K562 (cell line): Measurements from ENCODE around the gene MTLN. TPM values are rescaled to one million over a fixed set of nuclear protein-coding genes. Genes with fewer than 3 reads are reported as not detected.
"Not testable (repeated sequence)": the region's sequence is repeated elsewhere in the genome, so short reads cannot be mapped to it uniquely, and the experiment has no call there.

Experiments used
- ATAC-seq: fragments of 200-7000 bp; cut with Tn5 transposase; 3 replicates; pipeline ENCODE4 v1.9.1; 2020; ENCODE audit warnings: moderate library complexity
- BruUV-seq: library from RNA; stranded (reverse); fragments of 400-500 nt; replicated peaks from 2 replicates; lab custom pipeline; 2021; lab: Mats Ljungman, UMichigan
- CTCF ChIA-PET: fragments of 300-600 bp; formaldehyde crosslinking; extraction: SDS; loops from one replicate; lab custom pipeline; 2021; ENCODE audit warnings: low intra/inter-chr PET ratio; lab: Yijun Ruan, JAX
- POLR2A ChIA-PET: fragments of 300-600, 350-650 bp; sonication (Branson Sonifier 250); formaldehyde crosslinking; extraction: SDS; loops from one replicate; lab custom pipeline; 2021; ENCODE audit warnings: antibody characterized with exemption, inconsistent platforms; lab: Yijun Ruan, JAX
- DNase-seq, 4 experiments: peaks; one replicate each; pipeline versions ENCODE4 v3.0.0 to v3.0.0-alpha.2; 2011 to 2018; ENCODE audit warnings: low spot score in 3 of 4, mixed read lengths in 3 of 4; ENCODE audit errors: extremely low read depth in 1 of 4
- FAIRE-seq: peaks from 2 replicates; lab custom pipeline; 2011; peaks lifted over from hg19 to GRCh38; lab: Jason Lieb, UNC
- H2AFZ ChIP-seq: 2 replicates; pipeline ENCODE4 v1.6.0; 2011; ENCODE audit warnings: low read depth, low read length, control low read depth, inconsistent platforms
- H3K27ac ChIP-seq: fragments of 200-600 bp; 3 replicates; pipeline ENCODE4 v1.8.0; 2011; ENCODE audit warnings: low read depth, mild to moderate bottlenecking, control low read depth, inconsistent platforms, low read length, moderate library complexity, mixed read lengths; ENCODE audit errors: extremely low read depth
- H3K27me3 ChIP-seq, 2 experiments: fragments of 300-600 bp in 1 of 2; 2 replicates in 1 of 2; 3 replicates in 1 of 2; pipeline versions ENCODE4 v1.6.0 to v1.8.0; 2011; ENCODE audit warnings: inconsistent platforms in 2 of 2, low read length in 2 of 2, mild to moderate bottlenecking in 1 of 2, mixed read lengths in 1 of 2, moderate library complexity in 1 of 2; ENCODE audit not compliant: control insufficient read depth in 2 of 2, insufficient read depth in 2 of 2
- H3K36me3 ChIP-seq: fragments of 300-600 bp; 3 replicates; pipeline ENCODE4 v1.8.0; 2011; ENCODE audit warnings: mild to moderate bottlenecking, low read length, inconsistent platforms; ENCODE audit not compliant: control insufficient read depth, insufficient read depth
- H3K4me1 ChIP-seq, 2 experiments: fragments of 200-600 bp in 1 of 2; replicated peaks in 1 of 2; 2 replicates in 1 of 2; 3 replicates in 1 of 2; pipeline versions ENCODE4 v1.5.1 to v1.8.0; 2011; ENCODE audit warnings: inconsistent platforms in 2 of 2, low read length in 2 of 2, mild to moderate bottlenecking in 1 of 2, mixed read lengths in 1 of 2, moderate library complexity in 1 of 2; ENCODE audit not compliant: control insufficient read depth in 2 of 2, insufficient read depth in 2 of 2
- H3K4me2 ChIP-seq: 2 replicates; pipeline ENCODE4 v1.6.1; 2011; ENCODE audit warnings: low read length, control low read depth, inconsistent platforms, mixed read lengths; ENCODE audit not compliant: insufficient read depth
- H3K4me3 ChIP-seq: fragments of 200-600 bp; sonication (generic), shearing (Covaris generic); 2 replicates; pipeline ENCODE4 v1.5.1; 2016; ENCODE audit warnings: control low read depth, inconsistent platforms
- H3K79me2 ChIP-seq: fragments of 200-600 bp; 3 replicates; pipeline ENCODE4 v1.8.0; 2011; ENCODE audit warnings: low read length, inconsistent platforms; ENCODE audit not compliant: control insufficient read depth, insufficient read depth
- H3K9ac ChIP-seq, 2 experiments: 2 replicates each; pipeline versions ENCODE4 v1.6.0 to v1.6.1; 2011; ENCODE audit warnings: low read depth in 2 of 2, low read length in 2 of 2, control low read depth in 1 of 2, inconsistent platforms in 1 of 2, mild to moderate bottlenecking in 1 of 2, mixed read lengths in 1 of 2; ENCODE audit not compliant: insufficient read depth in 1 of 2
- H3K9me1 ChIP-seq: one replicate; pipeline ENCODE4 v1.6.0; 2011; ENCODE audit warnings: inconsistent platforms, mild to moderate bottlenecking, low read length, moderate library complexity; ENCODE audit not compliant: control insufficient read depth, insufficient read depth
- H3K9me3 ChIP-seq: replicated peaks from 2 replicates; pipeline ENCODE4 v1.5.1; 2011; ENCODE audit warnings: low read depth, low read length, inconsistent platforms; ENCODE audit not compliant: control insufficient read depth, insufficient read depth
- H4K20me1 ChIP-seq: replicated peaks from 2 replicates; pipeline ENCODE4 v1.6.1; 2011; ENCODE audit warnings: low read length, inconsistent platforms, mixed read lengths; ENCODE audit not compliant: control insufficient read depth, insufficient read depth
- ARID1B ChIP-seq: fragments of 450-650 bp; IDR thresholded peaks from 2 replicates; pipeline ENCODE4 v1.6.1; 2016; ENCODE audit warnings: antibody characterized with exemption, mild to moderate bottlenecking, inconsistent platforms
- CBFA2T2 ChIP-seq: fragments of 450-650 bp; conservative IDR thresholded peaks from 2 replicates; pipeline ENCODE4 v1.6.1; 2017; ENCODE audit warnings: mild to moderate bottlenecking
- CBFA2T3 ChIP-seq: fragments of 450-650 bp; IDR thresholded peaks from 2 replicates; pipeline ENCODE4 v1.6.1; 2017
- CC2D1A ChIP-seq: fragments of 450-650 bp; IDR thresholded peaks from 2 replicates; pipeline ENCODE4 v1.6.1; 2017; ENCODE audit warnings: mild to moderate bottlenecking
- CXXC5 ChIP-seq: fragments of 250-450 bp; sonication (Bioruptor Pico); IDR thresholded peaks from 2 replicates; pipeline ENCODE4 v1.8.0; 2022; ENCODE audit warnings: inconsistent platforms, mild to moderate bottlenecking, moderate library complexity
- ELF4 ChIP-seq: fragments of 450-650 bp; formaldehyde crosslinking; IDR thresholded peaks from 2 replicates; pipeline ENCODE4 v1.4.0; 2022; ENCODE audit warnings: missing genetic modification characterization
- EP300 ChIP-seq: IDR thresholded peaks from 2 replicates; pipeline ENCODE4 v1.6.1; 2012; ENCODE audit warnings: low read length, improper control_type of control experiment
- FOXJ2 ChIP-seq: fragments of 200-800 bp; sonication (Bioruptor generic); IDR thresholded peaks from 2 replicates; pipeline ENCODE4 v1.6.1; 2016; ENCODE audit warnings: missing genetic modification characterization, missing compliant biosample characterization
- FOXM1 ChIP-seq, 2 experiments: fragments of 450-650 bp in 1 of 2; sonication (generic) in 1 of 2; formaldehyde crosslinking in 1 of 2; IDR thresholded peaks; 2 replicates each; pipeline versions ENCODE4 v1.6.1 to v1.9.0; 2017 to 2022; ENCODE audit warnings: low read depth in 2 of 2, mild to moderate bottlenecking in 2 of 2, missing genetic modification reagents in 1 of 2, moderate library complexity in 1 of 2
- KLF16 ChIP-seq: IDR thresholded peaks from 2 replicates; pipeline ENCODE4 v1.6.1; 2016; ENCODE audit warnings: antibody characterized with exemption
- MAZ ChIP-seq, 2 experiments: fragments of 450-650 bp in 1 of 2; sonication (generic) in 1 of 2; formaldehyde crosslinking; IDR thresholded peaks in 1 of 2; conservative IDR thresholded peaks in 1 of 2; 2 replicates each; pipeline versions ENCODE4 v1.4.0 to v1.5.0; 2020; ENCODE audit warnings: mild to moderate bottlenecking in 1 of 2, missing genetic modification reagents in 1 of 2
- MTA2 ChIP-seq: fragments of 450-650 bp; IDR thresholded peaks from 2 replicates; pipeline ENCODE4 v1.6.1; 2016; ENCODE audit warnings: low read depth
- NCOR1 ChIP-seq: fragments of 450-650 bp; IDR thresholded peaks from 2 replicates; pipeline ENCODE4 v1.6.1; 2016; ENCODE audit warnings: mild to moderate bottlenecking, moderate library complexity
- NFIC ChIP-seq: fragments of 450-650 bp; IDR thresholded peaks from 2 replicates; pipeline ENCODE4 v1.6.1; 2017; ENCODE audit warnings: mild to moderate bottlenecking, inconsistent platforms
- NR2C1 ChIP-seq, 2 experiments: fragments of 450-650 bp; IDR thresholded peaks; 2 replicates each; pipeline ENCODE4 v1.6.1; 2017; ENCODE audit warnings: mild to moderate bottlenecking in 2 of 2, antibody characterized with exemption in 1 of 2, inconsistent platforms in 1 of 2, missing compliant biosample characterization in 1 of 2, missing genetic modification characterization in 1 of 2
- PHB2 ChIP-seq: fragments of 450-650 bp; IDR thresholded peaks from 2 replicates; pipeline ENCODE4 v1.6.1; 2017; ENCODE audit warnings: low read depth
- SMARCA4 ChIP-seq: fragments of 450-650 bp; IDR thresholded peaks from 2 replicates; pipeline ENCODE4 v1.6.1; 2016
- SMARCE1 ChIP-seq: fragments of 450-650 bp; IDR thresholded peaks from 2 replicates; pipeline ENCODE4 v1.7.1; 2016; ENCODE audit warnings: mild to moderate bottlenecking
- SOX6 ChIP-seq: fragments of 450-650 bp; IDR thresholded peaks from 2 replicates; pipeline ENCODE4 v1.6.1; 2014; ENCODE audit warnings: mild to moderate bottlenecking
- TAL1 ChIP-seq: fragments of 450-650 bp; IDR thresholded peaks from 2 replicates; pipeline ENCODE4 v1.6.1; 2016; ENCODE audit warnings: mild to moderate bottlenecking
- TCF3 ChIP-seq: sonication (generic); formaldehyde crosslinking; IDR thresholded peaks from 2 replicates; pipeline ENCODE4 v1.4.0; 2020; ENCODE audit warnings: mild to moderate bottlenecking, missing genetic modification reagents
- TEAD4 ChIP-seq, 2 experiments: sonication (generic) in 1 of 2; formaldehyde crosslinking in 1 of 2; IDR thresholded peaks; 2 replicates each; pipeline versions ENCODE4 v1.6.1 to v1.8.0; 2012 to 2022; ENCODE audit warnings: borderline replicate concordance in 1 of 2, inconsistent platforms in 1 of 2, low read length in 1 of 2, mild to moderate bottlenecking in 1 of 2, missing genetic modification reagents in 1 of 2
- TRIM24 ChIP-seq, 2 experiments: fragments of 450-650 bp; IDR thresholded peaks; 2 replicates each; pipeline ENCODE4 v1.6.1; 2016
- WGBS: fragments of 100-300 bp; shearing (Covaris generic); methylation state at CpG from one replicate; pipeline ENCODE4 v1.1.6; 2016; ENCODE audit warnings: low coverage, mixed read lengths; ENCODE audit not compliant: insufficient coverage; ENCODE audit errors: missing lambda C conversion rate; 5-methylcytosine and 5-hydroxymethylcytosine counted together
- in situ Hi-C: fragments of 300-500 bp; cut with MboI; formaldehyde crosslinking; loops from 4 replicates; pipeline ENCODE4 v1.15.0; 2018; ENCODE audit warnings: inconsistent platforms, mixed read lengths
- intact Hi-C: fragments of 100-400 bp; cut with micrococcal nuclease; formaldehyde crosslinking; loops from 2 replicates; pipeline ENCODE4 v1.14.2; 2022
- polyA plus RNA-seq, 8 experiments: library from polyadenylated mRNA; depleted of rRNA in 4 of 8; stranded (reverse) in 5 of 8; unstranded in 3 of 8; fragments of >200 nt; fragmentation: Nextera tagmentation in 2 of 8; fragmentation: Illumina TruSeq in 1 of 8; extraction: Ambion mirVana in 2 of 8; extraction: Trizol in 1 of 8; gene quantifications; 2 replicates each; pipeline versions ENCODE4 v1.2.1 to v1.2.3, GENCODE V29; 2011 to 2014; ENCODE audit warnings: inconsistent platforms in 1 of 8, missing spikeins in 1 of 8
- total RNA-seq, 7 experiments: library from RNA; depleted of rRNA in 6 of 7; stranded (reverse); fragments of >200 nt in 6 of 7; fragmentation: Illumina TruSeq in 2 of 7; extraction: Trizol in 2 of 7; gene quantifications; 2 replicates each; pipeline versions ENCODE4 v1.2.1 to v1.2.3, GENCODE V29; 2011 to 2021; ENCODE audit warnings: low replicate concordance in 1 of 7

MTLN gene
- total and polyA plus RNA-seq, 9 of the 15 experiments (the other 6 are each of a cell fraction or from before 2014, with no cell fraction given), result 7.3 to 129 (median 39.4) TPM

DNA sequence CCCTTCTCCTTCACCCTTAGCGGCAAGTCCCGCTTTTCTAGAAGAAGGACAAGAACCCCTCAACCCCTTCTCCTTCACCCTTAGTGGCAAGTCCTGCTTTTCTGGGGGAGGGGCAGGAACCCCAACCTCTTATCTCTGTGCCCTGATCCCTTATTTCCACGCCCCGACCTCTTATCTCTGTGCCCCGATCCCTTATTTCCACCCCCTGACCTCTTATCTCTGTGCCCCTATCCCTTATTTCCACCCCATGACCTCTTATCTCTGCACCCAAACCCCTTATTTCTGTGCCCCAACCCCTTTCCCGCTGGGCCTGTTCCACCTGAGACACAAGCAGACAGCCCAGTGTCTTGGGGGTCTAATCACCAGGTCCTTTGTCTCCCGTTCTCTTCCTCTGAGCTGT, 6.5 kb upstream of the MTLN start:
- BruUV-seq; H3K4me3 ChIP-seq; FAIRE-seq; H3K27me3 ChIP-seq; CTCF ChIA-PET; H3K79me2 ChIP-seq; H3K9me1 ChIP-seq; H3K4me1 ChIP-seq; H3K9me3 ChIP-seq; ATAC-seq; H4K20me1 ChIP-seq; intact Hi-C loops; H3K9ac ChIP-seq; H3K36me3 ChIP-seq; H3K27ac ChIP-seq; TF ChIP-seq FOXM1 (CRISPR knock-in tag; IDR thresholded peaks at IDR 0.05; ENCODE audit: low read depth); TEAD4 (CRISPR knock-in tag; IDR thresholded peaks at IDR 0.05; ENCODE audit: borderline replicate concordance): not testable (repeated sequence)
- 10% methylated on average over 7 of the region's 7 CpGs for WGBS
- peak in 3 of 4 experiments; percentile 9 to 20 (median 14) for DNase-seq
- 0 out of 2 replicates have a peak overlapping the region, but pooled peaks have one; percentile 1 for H3K4me2 ChIP-seq
- in situ Hi-C loops, result loop anchor here (10.0 kb wide), 1 partner anchor 216 kb away; no protein-coding TSS in a partner anchor
- TF ChIP-seq SMARCA4, result peak; percentile 46; the same call in 1 of the 2 replicates
- peak; percentile 87 for TF ChIP-seq ARID1B
- peak; percentile 86 for TF ChIP-seq CBFA2T2
- peak; percentile 69 for TF ChIP-seq NR2C1 (IDR thresholded peaks at IDR 0.05)
- TF ChIP-seq NR2C1 (tag; IDR thresholded peaks at IDR 0.05), result peak; percentile 79
- TF ChIP-seq TRIM24 (IDR thresholded peaks at IDR 0.05), result peak; percentile 85 to 89
- TF ChIP-seq KLF16, result 0 out of 2 replicates have a peak, but pooled peaks have one; percentile 33
- TF ChIP-seq EP300, result 0 out of 2 replicates have a peak, but pooled peaks have one; percentile 23
- TF ChIP-seq TCF3, result peak; percentile 23; the same call in 1 of the 2 replicates
- peak; percentile 14; the same call in 1 of the 2 replicates for TF ChIP-seq SMARCE1
- TF ChIP-seq MAZ (CRISPR knock-in tag; conservative IDR thresholded peaks at IDR 0.05 in 1 of 2, IDR thresholded peaks at IDR 0.05 in 1 of 2), result peak in 1 of 2 experiments; percentile 53; a peak in 1 of 4 replicates
- TF ChIP-seq MTA2, result peak; percentile 79
- peak; percentile 90 for TF ChIP-seq CBFA2T3
- peak; percentile 47 for TF ChIP-seq NFIC
- peak; percentile 67; the same call in 1 of the 2 replicates for TF ChIP-seq CC2D1A
- 0 out of 2 replicates have a peak, but pooled peaks have one; percentile 31 for TF ChIP-seq FOXJ2 (tag)
- TF ChIP-seq PHB2, result peak; percentile 55; the same call in 1 of the 2 replicates
- TF ChIP-seq NCOR1, result peak; percentile 81
- TF ChIP-seq ELF4 (CRISPR knock-in tag), result peak; percentile 63
- TF ChIP-seq SOX6, result 0 out of 2 replicates have a peak, but pooled peaks have one; percentile 24
- TF ChIP-seq FOXM1 (IDR thresholded peaks at IDR 0.05; ENCODE audit: low read depth), result 0 out of 2 replicates have a peak, but pooled peaks have one; percentile 53
- TF ChIP-seq TEAD4 (IDR thresholded peaks at IDR 0.05; ENCODE audit: low read length), result peak; percentile 34; the same call in 1 of the 2 replicates
- peak; percentile 88 for TF ChIP-seq TAL1
- peak; percentile 28; the same call in 1 of the 2 replicates for TF ChIP-seq CXXC5 (CRISPR knock-in tag)
- TF ChIP-seq, all 486 proteins: peak for 23; not testable (repeated sequence) for 463
- POLR2A ChIA-PET, H2AFZ ChIP-seq: not testable (repeated sequence)
